8988T (cell line): ENCODE data around the gene SPATA31D1.

Source experiments
- DNase-seq: peaks from one replicate; pipeline ENCODE4 v3.0.0; 2011

The SPATA31D1 gene

DNA sequence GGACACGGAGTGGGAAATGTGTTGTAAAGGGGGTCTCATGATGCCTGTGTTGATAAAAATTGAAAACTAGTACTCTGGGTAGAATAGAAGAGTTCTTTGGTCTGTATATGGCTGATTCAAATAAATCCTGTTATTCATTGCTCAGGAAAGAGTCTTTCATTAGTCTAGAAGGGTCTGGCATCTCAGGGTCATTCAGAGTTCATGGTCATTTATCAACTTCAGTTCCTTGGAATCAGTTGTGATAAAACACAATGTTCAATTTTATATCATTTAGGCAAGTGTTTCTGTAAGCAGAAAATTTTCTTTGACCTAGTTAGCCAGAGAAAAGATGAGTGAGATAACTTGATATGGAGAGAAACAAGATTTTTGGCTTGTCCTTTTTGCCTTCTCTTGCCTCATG, 36.3 kb downstream of the SPATA31D1 start:
- no peak for DNase-seq

DNA sequence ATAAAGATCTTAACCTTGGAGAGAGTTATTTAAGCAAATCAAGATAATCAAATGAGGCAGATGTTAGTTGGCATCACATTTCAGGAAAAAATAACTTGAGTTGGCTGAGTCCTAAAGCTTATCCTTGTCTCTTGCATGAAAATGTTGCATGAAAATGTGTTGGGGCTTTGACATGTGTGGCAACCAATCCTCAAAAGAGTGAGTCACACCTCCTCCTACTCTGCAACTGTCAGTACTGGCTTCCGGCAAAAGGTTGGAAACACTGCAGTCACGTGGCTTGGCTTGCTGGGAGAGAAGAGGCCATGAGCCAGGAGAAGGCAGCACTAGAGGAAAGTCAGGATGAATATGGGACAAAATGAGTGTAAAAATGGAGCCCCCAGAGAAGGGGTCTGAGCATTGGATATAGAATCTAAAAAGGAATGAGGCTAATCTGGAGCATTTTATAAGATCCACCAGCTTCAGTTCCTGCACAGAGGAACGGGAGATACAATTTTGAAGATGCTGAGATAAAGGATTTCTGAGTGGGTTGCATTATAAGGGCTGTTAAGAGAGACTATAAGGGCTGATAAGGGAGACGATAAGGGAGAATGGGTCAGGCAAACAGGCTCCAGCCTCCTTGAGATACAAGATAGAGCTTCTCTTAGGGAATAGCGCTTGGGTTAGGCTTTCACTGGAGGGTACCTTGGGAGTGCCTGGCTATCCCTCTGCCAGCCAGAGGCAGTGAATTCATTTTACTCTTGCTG, 43.1 kb downstream of the SPATA31D1 start:
- DNase-seq = no peak

DNA sequence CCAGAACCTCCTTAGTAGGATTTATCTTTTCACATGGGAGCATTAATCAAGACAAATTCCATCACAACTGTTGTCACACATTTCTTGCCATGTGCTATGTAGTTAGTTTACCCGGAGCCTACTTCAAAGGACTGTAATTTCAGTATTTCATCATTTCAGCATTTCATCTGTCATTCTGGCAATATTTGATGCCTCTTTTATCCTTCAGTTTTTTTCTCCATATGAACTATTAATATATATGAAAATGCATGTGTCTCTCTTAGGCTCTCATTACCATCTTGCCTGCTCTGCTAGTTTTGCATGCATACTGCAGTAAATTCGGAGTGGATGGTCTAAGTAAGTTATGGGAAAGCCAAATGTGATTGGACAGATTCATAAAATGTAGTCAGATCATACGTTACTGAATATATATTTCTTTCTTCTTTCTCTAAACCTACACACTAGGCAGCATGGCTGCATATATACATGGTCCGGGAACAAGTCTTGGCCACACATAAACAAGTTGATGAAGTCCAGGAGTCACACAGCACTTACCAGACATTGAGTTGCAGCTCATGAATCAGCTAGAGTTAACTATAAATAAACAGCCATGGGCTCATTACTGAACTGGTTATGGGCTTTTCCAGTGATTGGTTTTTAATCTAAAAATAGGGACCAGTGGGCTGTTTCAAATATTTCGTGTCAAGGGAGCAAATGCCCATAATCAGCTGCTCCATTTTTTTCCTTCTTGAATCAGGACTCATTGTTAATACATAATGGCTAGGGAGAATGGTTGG, 46.6 kb downstream of the SPATA31D1 start:
- DNase-seq = no peak

DNA sequence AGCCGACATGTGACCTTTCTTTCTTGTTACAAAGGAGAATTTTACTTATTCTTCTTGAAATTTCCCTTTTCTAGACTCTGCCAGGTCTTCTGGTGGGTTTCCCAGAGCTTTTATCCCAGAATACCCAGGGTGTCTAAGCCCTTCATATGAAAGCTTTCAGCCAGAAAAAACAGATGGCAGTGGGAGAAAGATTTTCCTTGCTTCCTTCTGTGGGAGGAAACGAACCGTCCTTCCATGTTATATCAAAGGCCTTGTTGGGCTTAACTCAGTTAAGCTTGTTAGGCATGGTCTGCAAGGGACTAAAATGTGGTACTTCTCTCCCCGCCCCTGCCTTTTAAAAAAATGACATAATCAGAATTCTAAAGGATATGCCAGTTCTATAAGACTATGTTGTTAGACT, 47.5 kb downstream of the SPATA31D1 start:
- no peak for DNase-seq

DNA sequence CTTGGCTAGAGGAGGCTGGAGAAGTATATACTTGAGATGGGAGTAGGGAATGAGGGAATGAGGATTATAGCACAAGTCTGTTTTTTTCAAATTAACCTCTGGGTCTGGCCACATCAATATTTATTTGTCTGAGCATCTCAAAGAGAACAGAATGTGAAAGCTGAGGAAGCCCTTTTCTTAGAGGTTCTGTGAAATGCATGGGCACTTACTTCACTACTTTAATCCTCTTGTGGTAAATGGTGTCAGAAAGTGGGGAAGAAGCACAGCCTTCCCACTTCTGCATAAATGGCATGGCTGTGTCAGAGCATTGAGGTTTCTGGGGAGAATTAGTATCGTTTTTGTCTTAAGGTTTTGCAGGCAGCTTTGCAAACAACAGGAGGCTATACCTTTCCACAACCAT, 48.6 kb downstream of the SPATA31D1 start:
- DNase-seq = no peak

DNA sequence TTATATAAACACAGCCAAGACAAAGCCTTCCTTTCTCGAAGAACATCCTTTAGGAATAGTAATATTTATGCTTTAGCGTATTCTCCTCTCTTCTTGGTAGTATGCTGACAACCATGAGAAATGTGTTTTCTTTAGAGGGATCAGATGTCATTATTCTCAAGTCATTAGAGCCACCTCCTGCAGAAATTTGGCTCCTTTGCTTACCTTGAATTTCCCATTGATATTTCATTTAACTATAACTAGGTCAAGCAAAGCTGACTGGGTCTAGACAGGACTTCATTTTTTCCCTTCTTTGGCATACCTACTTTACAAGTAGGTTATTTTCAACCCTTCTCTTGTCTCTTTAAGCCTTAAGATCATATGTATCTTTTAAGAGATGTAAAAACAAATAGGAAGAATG, 50.3 kb downstream of the SPATA31D1 start:
- no peak for DNase-seq
